ENCODE data around the gene ERP29. TPM values are rescaled to one million over a fixed set of nuclear protein-coding genes. Genes with fewer than 3 reads are reported as not detected.
"Not testable (repeated sequence)": the region's sequence is repeated elsewhere in the genome, so short reads cannot be mapped to it uniquely, and the experiment has no call there.

The ERP29 gene
- total RNA-seq, 1 donor from 2014 or later, result 114 TPM

- no peak for TF ChIP-seq CTCF (IDR thresholded peaks at IDR 0.05)
- no peak overlapping the region for H3K4me3 Mint-ChIP-seq (ENCODE audit: unreplicated experiment)
- H3K36me3 Mint-ChIP-seq (ENCODE audit: low read depth), result no peaks in the 10 kb centered on the region
- H3K9me3 Mint-ChIP-seq (ENCODE audit: low read depth), result no peaks in the 10 kb centered on the region
- H3K27ac Mint-ChIP-seq (ENCODE audit: unreplicated experiment), result no peak overlapping the region
- H3K4me1 Mint-ChIP-seq (ENCODE audit: low read depth), result peaks cover 21% of the 10 kb centered on the region
- DNase-seq (ENCODE audit: low spot score), result no peak
- no peaks in the 10 kb centered on the region for H3K27me3 Mint-ChIP-seq (ENCODE audit: low read depth)
Observed at GRCh38 chr12:112004041-112004440, 9.2 kb upstream of the ERP29 start.

GRCh38 chr12:112005419-112006395 lies 7.5 kb upstream of the ERP29 start:
- no peaks in the 10 kb centered on the region for H3K9me3 Mint-ChIP-seq (ENCODE audit: low read depth)
- peaks cover 21% of the 10 kb centered on the region for H3K4me1 Mint-ChIP-seq (ENCODE audit: low read depth)
- DNase-seq (ENCODE audit: low spot score), result no peak
- TF ChIP-seq CTCF (IDR thresholded peaks at IDR 0.05), result no peak
- no peaks in the 10 kb centered on the region for H3K36me3 Mint-ChIP-seq (ENCODE audit: low read depth)
- H3K27me3 Mint-ChIP-seq (ENCODE audit: low read depth), result no peaks in the 10 kb centered on the region
- H3K27ac Mint-ChIP-seq (ENCODE audit: unreplicated experiment), result peak overlapping the region; percentile 79
- no peak overlapping the region for H3K4me3 Mint-ChIP-seq (ENCODE audit: unreplicated experiment)

- no peak for TF ChIP-seq CTCF (IDR thresholded peaks at IDR 0.05)
- no peak overlapping the region for H3K27ac Mint-ChIP-seq (ENCODE audit: unreplicated experiment)
- DNase-seq (ENCODE audit: low spot score), result no peak
- H3K36me3 Mint-ChIP-seq (ENCODE audit: low read depth), result no peaks in the 10 kb centered on the region
- H3K4me3 Mint-ChIP-seq (ENCODE audit: unreplicated experiment), result no peak overlapping the region
- H3K9me3 Mint-ChIP-seq (ENCODE audit: low read depth), result no peaks in the 10 kb centered on the region
- no peaks in the 10 kb centered on the region for H3K27me3 Mint-ChIP-seq (ENCODE audit: low read depth)
- peaks cover 30% of the 10 kb centered on the region for H3K4me1 Mint-ChIP-seq (ENCODE audit: low read depth)
Observed at GRCh38 chr12:112007945-112008344, 5.3 kb upstream of the ERP29 start.

GRCh38 chr12:112008918-112009317 lies 4.3 kb upstream of the ERP29 start:
- no peaks in the 10 kb centered on the region for H3K27me3 Mint-ChIP-seq (ENCODE audit: low read depth)
- H3K27ac Mint-ChIP-seq (ENCODE audit: unreplicated experiment), result no peak overlapping the region
- H3K4me3 Mint-ChIP-seq (ENCODE audit: unreplicated experiment), result no peak overlapping the region
- H3K9me3 Mint-ChIP-seq (ENCODE audit: low read depth), result no peaks in the 10 kb centered on the region
- DNase-seq (ENCODE audit: low spot score), result no peak
- no peak for TF ChIP-seq CTCF (IDR thresholded peaks at IDR 0.05)
- no peaks in the 10 kb centered on the region for H3K36me3 Mint-ChIP-seq (ENCODE audit: low read depth)
- peaks cover 30% of the 10 kb centered on the region for H3K4me1 Mint-ChIP-seq (ENCODE audit: low read depth)

- not testable (repeated sequence) for H3K9me3 Mint-ChIP-seq (ENCODE audit: low read depth); DNase-seq (ENCODE audit: low spot score); H3K36me3 Mint-ChIP-seq (ENCODE audit: low read depth); H3K27me3 Mint-ChIP-seq (ENCODE audit: low read depth); H3K27ac Mint-ChIP-seq (ENCODE audit: unreplicated experiment); H3K4me3 Mint-ChIP-seq (ENCODE audit: unreplicated experiment)
- peaks cover 34% of the 10 kb centered on the region for H3K4me1 Mint-ChIP-seq (ENCODE audit: low read depth)
Observed at GRCh38 chr12:112009596-112009995, 3.6 kb upstream of the ERP29 start.
